H9 (cell line): ENCODE data around the gene EFCAB14. TPM values are rescaled to one million over a fixed set of nuclear protein-coding genes. Genes with fewer than 3 reads are reported as not detected.

Experiments used
- DNase-seq: peaks from one replicate; pipeline ENCODE4 v3.0.0-alpha.2; 2017
- H2AFZ ChIP-seq: one replicate; pipeline ENCODE4 v1.6.1; 2013; ENCODE audit warnings: mild to moderate bottlenecking, low read length, control low read depth, moderate library complexity
- H2AK5ac ChIP-seq: 2 replicates; pipeline ENCODE4 v1.6.1; 2013; ENCODE audit warnings: low read length, control low read depth, mixed read lengths; ENCODE audit not compliant: insufficient read length
- H2BK120ac ChIP-seq: one replicate; pipeline ENCODE4 v1.6.1; 2013; ENCODE audit warnings: low read depth, mild to moderate bottlenecking, low read length, control low read depth, inconsistent platforms; ENCODE audit not compliant: poor library complexity, severe bottlenecking
- H2BK12ac ChIP-seq: 2 replicates; pipeline ENCODE4 v1.6.1; 2013; ENCODE audit warnings: low read length, control low read depth, mixed read lengths, low read depth; ENCODE audit not compliant: insufficient read length
- H2BK15ac ChIP-seq: 2 replicates; pipeline ENCODE4 v1.6.1; 2013; ENCODE audit warnings: low read depth, low read length, control low read depth
- H2BK20ac ChIP-seq: one replicate; pipeline ENCODE4 v1.6.1; 2013; ENCODE audit warnings: low read depth, mild to moderate bottlenecking, low read length, control low read depth, inconsistent platforms; ENCODE audit not compliant: poor library complexity, severe bottlenecking
- H2BK5ac ChIP-seq: 2 replicates; pipeline ENCODE4 v1.6.1; 2013; ENCODE audit warnings: low read length, control low read depth, mixed read lengths; ENCODE audit not compliant: insufficient read length
- H3K14ac ChIP-seq: 2 replicates; pipeline ENCODE4 v1.6.1; 2013; ENCODE audit warnings: low read length, control low read depth; ENCODE audit not compliant: insufficient read depth
- H3K18ac ChIP-seq: 2 replicates; pipeline ENCODE4 v1.6.1; 2013; ENCODE audit warnings: low read depth, mild to moderate bottlenecking, mixed read lengths, low read length, control low read depth; ENCODE audit not compliant: insufficient read length
- H3K23ac ChIP-seq: 2 replicates; pipeline ENCODE4 v1.6.1; 2013; ENCODE audit warnings: low read length, control low read depth, mixed read lengths, low read depth; ENCODE audit not compliant: insufficient read length
- H3K23me2 ChIP-seq: 2 replicates; pipeline ENCODE4 v1.6.1; 2013; ENCODE audit warnings: low read depth, mild to moderate bottlenecking, mixed read lengths, low read length, control low read depth; ENCODE audit not compliant: insufficient read length, poor library complexity, severe bottlenecking
- H3K27ac ChIP-seq: 2 replicates; pipeline ENCODE4 v1.5.1; 2013; ENCODE audit warnings: low read length, control low read depth, mixed read lengths, low read depth; ENCODE audit not compliant: insufficient read length
- H3K27me3 ChIP-seq: 2 replicates; pipeline ENCODE4 v1.6.1; 2013; ENCODE audit warnings: low read length, control low read depth, inconsistent platforms; ENCODE audit not compliant: insufficient read depth
- H3K4ac ChIP-seq: 2 replicates; pipeline ENCODE4 v1.6.1; 2013; ENCODE audit warnings: low read depth, mild to moderate bottlenecking, control low read depth, inconsistent platforms, low read length, moderate library complexity
- H3K4me1 ChIP-seq: 2 replicates; pipeline ENCODE4 v1.6.1; 2013; ENCODE audit warnings: low read length, control low read depth, inconsistent platforms; ENCODE audit not compliant: insufficient read depth
- H3K4me2 ChIP-seq: 2 replicates; pipeline ENCODE4 v1.6.1; 2013; ENCODE audit warnings: low read length, control low read depth, mixed read lengths; ENCODE audit not compliant: insufficient read length, insufficient read depth
- H3K56ac ChIP-seq: 2 replicates; pipeline ENCODE4 v1.6.1; 2013; ENCODE audit warnings: low read depth, mild to moderate bottlenecking, mixed read lengths, low read length, control low read depth; ENCODE audit not compliant: insufficient read length
- H3K79me1 ChIP-seq: 2 replicates; pipeline ENCODE4 v1.6.1; 2013; ENCODE audit warnings: low read depth, mild to moderate bottlenecking, moderate library complexity, low read length, control low read depth, inconsistent platforms; ENCODE audit not compliant: insufficient read depth, poor library complexity, severe bottlenecking
- H3K79me2 ChIP-seq: 2 replicates; pipeline ENCODE4 v1.6.1; 2013; ENCODE audit warnings: low read length, control low read depth, inconsistent platforms; ENCODE audit not compliant: insufficient read depth
- H3K9ac ChIP-seq: 2 replicates; pipeline ENCODE4 v1.6.1; 2013; ENCODE audit warnings: low read length, control low read depth, mixed read lengths; ENCODE audit not compliant: insufficient read length; ENCODE audit errors: extremely low read depth
- H3K9me3 ChIP-seq: one replicate; pipeline ENCODE4 v1.6.1; 2013; ENCODE audit warnings: low read depth, low read length, inconsistent platforms; ENCODE audit not compliant: control insufficient read depth
- H3T11ph ChIP-seq: one replicate; pipeline ENCODE4 v1.6.1; 2013; ENCODE audit warnings: mild to moderate bottlenecking, low read length, control low read depth, inconsistent platforms
- H4K20me1 ChIP-seq: one replicate; pipeline ENCODE4 v1.6.1; 2013; ENCODE audit not compliant: control insufficient read depth, insufficient read length, insufficient read depth
- H4K5ac ChIP-seq: 2 replicates; pipeline ENCODE4 v1.6.1; 2013; ENCODE audit warnings: low read depth, mild to moderate bottlenecking, mixed read lengths, low read length, control low read depth; ENCODE audit not compliant: insufficient read length
- H4K8ac ChIP-seq: replicated peaks from 2 replicates; pipeline ENCODE4 v1.6.1; 2013; ENCODE audit warnings: low read length, control low read depth, mixed read lengths, low read depth; ENCODE audit not compliant: insufficient read length
- H4K91ac ChIP-seq: 2 replicates; pipeline ENCODE4 v1.6.1; 2013; ENCODE audit warnings: low read depth, mild to moderate bottlenecking, moderate library complexity, mixed read lengths, low read length, control low read depth; ENCODE audit not compliant: insufficient read length
- H3K27ac Mint-ChIP-seq, 3 experiments: 2 replicates in 2 of 3; 3 replicates in 1 of 3; pipeline ENCODE4 v1.8.0; 2020 to 2021; ENCODE audit warnings: mixed read lengths in 3 of 3, mild to moderate bottlenecking in 1 of 3, moderate library complexity in 1 of 3
- H3K27me3 Mint-ChIP-seq: 2 replicates; pipeline ENCODE4 v1.8.0; 2021; ENCODE audit warnings: low read depth, mild to moderate bottlenecking, moderate library complexity, mixed read lengths
- H3K36me3 Mint-ChIP-seq, 3 experiments: 2 replicates in 2 of 3; 3 replicates in 1 of 3; pipeline ENCODE4 v1.8.0; 2020 to 2021; ENCODE audit warnings: low read depth in 3 of 3, mixed read lengths in 3 of 3; ENCODE audit not compliant: insufficient read depth in 1 of 3
- H3K4me1 Mint-ChIP-seq, 2 experiments: 2 replicates each; pipeline ENCODE4 v1.8.0; 2020; ENCODE audit warnings: mixed read lengths in 2 of 2
- H3K4me3 Mint-ChIP-seq, 2 experiments: 2 replicates in 1 of 2; 3 replicates in 1 of 2; pipeline ENCODE4 v1.8.0; 2020 to 2021; ENCODE audit warnings: mild to moderate bottlenecking in 2 of 2, mixed read lengths in 2 of 2, moderate library complexity in 1 of 2
- H3K9me3 Mint-ChIP-seq, 2 experiments: 2 replicates in 1 of 2; 3 replicates in 1 of 2; pipeline ENCODE4 v1.8.0; 2020; ENCODE audit warnings: mild to moderate bottlenecking in 2 of 2, mixed read lengths in 2 of 2, moderate library complexity in 1 of 2
- CTCF ChIP-seq: fragments of 200-600 bp; sonication (generic); conservative IDR thresholded peaks from 3 replicates; pipeline ENCODE4 v1.8.0; 2021; ENCODE audit warnings: antibody characterized with exemption, mild to moderate bottlenecking
- WGBS: extraction: QIAGEN DNeasy Blood & Tissue Kit; methylation state at CpG from one replicate; pipeline ENCODE4 v1.1.7; 2013; ENCODE audit warnings: missing lambda C conversion rate, low lambda C conversion rate, mixed read lengths; ENCODE audit not compliant: insufficient read length; ENCODE audit errors: extremely low coverage; 5-methylcytosine and 5-hydroxymethylcytosine counted together
- total RNA-seq: library from RNA; stranded (reverse); gene quantifications from 2 replicates; pipeline ENCODE4 v1.2.1, GENCODE V29; 2021

Gene EFCAB14
- total RNA-seq, 1 experiment from 2014 or later = 42.2 TPM

- no peak overlapping the region for H4K8ac ChIP-seq
- H2BK5ac ChIP-seq = no peak overlapping the region
- no peak overlapping the region for H2BK15ac ChIP-seq
- no peak overlapping the region for H3K27ac ChIP-seq
- H2AK5ac ChIP-seq = no peak overlapping the region
- H2BK120ac ChIP-seq = no peak overlapping the region
- no peaks in the 10 kb centered on the region for H3K79me1 ChIP-seq
- H3K9ac ChIP-seq = no peak overlapping the region
- H3K56ac ChIP-seq = no peak overlapping the region
- no peak overlapping the region for H3K18ac ChIP-seq
- H3K4ac ChIP-seq = no peak overlapping the region
- WGBS = no CpG with 5 or more reads among the region's 1 CpG
- no peaks in the 10 kb centered on the region for H3K9me3 ChIP-seq
- H4K20me1 ChIP-seq = no peaks in the 10 kb centered on the region
- no peaks in the 10 kb centered on the region for H3K4me1 ChIP-seq
- Mint-ChIP-seq H3K27me3 (no peaks in the 10 kb centered on the region), H3K36me3 (peaks cover 35 to 72% (median 57%) of the 10 kb centered on the region in 3 experiments), H3K4me1 (no peaks in the 10 kb centered on the region), H3K4me3 (no peak overlapping the region), H3K27ac (no peak overlapping the region; a peak in 1 of 7 replicates), H3K9me3 (peaks cover 3 to 10% of the 10 kb centered on the region in 2 experiments; a peak in 3 of 5 replicates)
- no peak overlapping the region for H2AFZ ChIP-seq
- H3K14ac ChIP-seq = no peak overlapping the region
- H3K4me2 ChIP-seq = no peak overlapping the region
- H3K79me2 ChIP-seq = no peaks in the 10 kb centered on the region
- TF ChIP-seq CTCF = no peak
- H3K27me3 ChIP-seq = no peaks in the 10 kb centered on the region
- H3K23ac ChIP-seq = no peak overlapping the region
- H2BK12ac ChIP-seq = no peak overlapping the region
- no peak overlapping the region for H4K91ac ChIP-seq
- DNase-seq = no peak
- H3T11ph ChIP-seq = no peak overlapping the region
- no peaks in the 10 kb centered on the region for H3K23me2 ChIP-seq
- no peak overlapping the region for H2BK20ac ChIP-seq
- H4K5ac ChIP-seq = no peak overlapping the region
Observed at GRCh38 chr1:46654012-46654411, 64.9 kb downstream of the EFCAB14 start.
